HuH-7 (cell line): ENCODE data around the gene GSS.

ENCODE experiments used
- DNase-seq: peaks from one replicate; pipeline ENCODE4 v3.0.0; 2011; ENCODE audit warnings: low spot score

The GSS gene

DNA sequence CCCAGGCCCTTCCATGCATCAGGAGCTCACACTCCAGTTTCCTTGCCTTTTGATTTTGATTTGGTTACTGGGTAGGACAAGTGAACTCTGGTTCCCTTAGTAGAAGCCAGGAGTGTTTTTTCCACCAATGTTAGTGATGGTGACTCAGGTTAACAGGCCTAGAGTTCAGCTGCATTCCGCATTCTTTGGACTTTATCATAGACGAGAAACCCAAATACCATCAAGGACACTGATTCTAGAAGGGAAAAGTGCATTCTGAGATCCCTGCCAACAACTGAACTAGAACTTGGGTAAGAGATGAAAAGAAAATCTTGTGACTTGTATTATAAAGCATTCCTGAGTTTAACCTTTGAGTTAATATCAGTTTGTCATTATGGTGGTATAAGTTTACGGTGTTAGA, 8.9 kb downstream of the GSS start:
- no peak for DNase-seq

DNA sequence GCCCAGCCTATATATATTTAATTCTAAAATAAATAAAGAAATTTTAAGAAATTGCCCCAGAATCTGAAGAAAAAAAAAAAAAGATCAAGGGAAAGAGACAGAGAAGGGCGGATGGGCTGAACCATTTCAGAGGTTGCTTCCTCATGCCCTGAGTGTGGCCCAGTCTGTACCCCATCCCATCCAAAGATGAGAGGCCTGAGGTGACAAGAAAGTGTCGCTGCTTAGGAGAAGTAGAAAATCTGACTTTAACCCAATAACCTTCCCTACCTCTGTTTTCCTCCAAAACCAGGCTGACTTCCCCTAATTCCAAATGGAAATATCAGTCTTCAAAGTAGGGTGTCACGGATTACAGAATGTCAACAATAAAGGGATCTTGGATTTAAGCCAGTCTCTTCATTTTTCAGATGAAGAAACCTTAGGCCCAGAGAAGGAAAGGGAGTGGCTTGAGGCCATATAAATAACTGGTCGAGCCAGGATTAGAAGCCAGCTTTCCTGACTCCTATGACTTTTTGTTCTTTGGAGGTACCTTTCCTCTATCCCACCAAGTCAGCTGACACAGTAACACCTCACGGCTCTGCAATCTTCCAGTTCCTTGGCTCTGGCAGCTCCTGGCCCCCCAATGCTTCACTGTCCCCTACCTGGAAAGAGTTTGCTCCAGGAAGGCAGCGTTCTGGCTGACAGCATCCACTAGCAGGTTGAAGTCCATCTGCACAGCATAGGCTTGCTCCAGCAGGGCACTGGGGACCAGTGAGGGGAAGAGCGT, 10.1 kb downstream of the GSS start:
- no peak for DNase-seq

DNA sequence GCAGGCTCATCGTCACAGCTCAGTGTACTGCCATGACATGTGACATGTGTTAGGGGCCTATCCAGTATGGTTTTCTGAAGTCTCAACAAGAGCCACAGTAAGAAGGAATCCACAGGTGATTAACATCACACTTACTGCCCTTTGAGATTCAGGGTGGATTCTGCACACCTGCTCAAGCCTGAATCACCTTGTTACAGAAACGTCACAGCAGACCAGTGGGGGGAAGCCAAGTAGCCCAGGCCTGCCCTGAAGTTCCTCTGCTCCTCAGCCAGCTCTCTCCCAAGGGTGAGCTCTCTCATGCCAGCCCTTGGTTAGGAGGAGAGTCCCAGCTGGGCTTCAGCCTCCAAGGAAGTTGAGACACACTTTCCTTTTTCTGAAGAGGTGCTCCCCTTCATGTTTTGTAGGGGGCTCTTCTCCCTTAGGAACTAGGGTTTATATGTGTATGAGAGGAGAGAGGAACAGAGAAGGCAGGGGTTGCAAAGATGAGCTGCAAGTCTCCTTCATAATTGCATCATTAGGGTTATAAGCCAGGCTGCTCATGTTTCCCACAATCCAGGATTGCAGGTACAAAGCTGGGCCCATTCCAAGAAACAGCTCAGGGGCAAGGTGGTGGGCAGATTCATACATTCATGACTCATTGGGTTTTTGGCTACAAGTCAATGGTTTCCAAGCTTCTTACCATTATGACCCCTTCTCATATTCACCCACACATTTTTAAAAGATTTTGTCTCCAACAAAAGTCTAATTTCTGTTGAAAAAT, 11.6 kb downstream of the GSS start:
- DNase-seq: no peak

DNA sequence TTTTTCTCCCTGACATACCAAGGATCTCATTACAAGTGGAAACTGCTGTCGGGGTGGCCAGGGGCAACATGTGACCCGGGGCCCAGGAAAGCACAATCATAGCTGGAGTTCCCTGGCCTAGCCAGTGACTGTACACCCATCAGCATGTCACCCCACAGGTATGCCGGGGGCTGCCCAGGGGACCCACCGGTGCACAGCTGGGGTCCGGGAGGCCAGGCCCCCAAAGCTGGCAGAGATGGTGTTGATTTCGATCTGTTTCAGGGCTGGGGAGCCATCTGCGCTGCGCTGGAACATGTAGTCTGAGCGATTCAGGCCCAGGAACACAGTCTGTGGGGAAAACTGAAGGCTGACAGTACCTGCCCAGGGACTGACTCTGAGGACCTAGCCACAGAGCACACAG, 13.3 kb downstream of the GSS start:
- no peak for DNase-seq

DNA sequence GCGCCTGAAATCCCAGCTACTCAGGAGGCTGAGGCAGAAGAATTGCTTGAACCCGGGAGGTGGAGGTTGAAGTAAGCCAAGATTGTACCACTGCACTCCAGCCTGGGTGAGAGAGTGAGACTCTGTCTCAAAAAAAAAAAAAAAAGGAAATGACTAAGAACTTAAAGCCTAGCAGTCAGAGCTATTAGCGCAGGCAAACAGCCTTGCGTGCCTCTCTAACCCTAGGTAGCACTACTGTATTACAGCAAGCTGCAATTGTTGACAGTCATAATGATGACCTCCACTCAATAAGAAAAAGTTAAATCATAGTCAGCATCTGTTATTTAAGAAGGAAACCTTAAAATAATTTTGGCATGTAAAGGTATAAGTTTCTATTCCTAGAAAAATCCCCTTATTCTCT, 14.4 kb downstream of the GSS start:
- DNase-seq: no peak

DNA sequence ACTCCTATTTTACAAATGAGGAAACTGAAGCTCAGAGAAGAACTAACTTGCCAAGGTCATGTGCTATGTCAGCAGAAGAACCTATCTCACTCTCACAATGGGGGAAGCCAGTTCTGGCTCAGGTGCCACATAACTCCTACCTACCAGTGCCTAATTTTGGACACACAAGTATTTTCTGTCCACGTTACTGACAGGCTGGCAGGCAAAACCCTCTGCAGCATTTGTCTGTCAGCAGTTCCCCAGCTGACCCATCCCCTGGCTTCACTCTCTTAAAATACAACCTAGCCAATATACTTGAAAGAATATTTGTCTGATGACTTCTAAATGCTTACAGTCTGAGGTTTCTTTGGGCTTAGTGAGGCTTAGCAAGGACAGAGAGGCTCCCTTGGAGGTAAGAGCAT, 15.5 kb downstream of the GSS start:
- no peak for DNase-seq

DNA sequence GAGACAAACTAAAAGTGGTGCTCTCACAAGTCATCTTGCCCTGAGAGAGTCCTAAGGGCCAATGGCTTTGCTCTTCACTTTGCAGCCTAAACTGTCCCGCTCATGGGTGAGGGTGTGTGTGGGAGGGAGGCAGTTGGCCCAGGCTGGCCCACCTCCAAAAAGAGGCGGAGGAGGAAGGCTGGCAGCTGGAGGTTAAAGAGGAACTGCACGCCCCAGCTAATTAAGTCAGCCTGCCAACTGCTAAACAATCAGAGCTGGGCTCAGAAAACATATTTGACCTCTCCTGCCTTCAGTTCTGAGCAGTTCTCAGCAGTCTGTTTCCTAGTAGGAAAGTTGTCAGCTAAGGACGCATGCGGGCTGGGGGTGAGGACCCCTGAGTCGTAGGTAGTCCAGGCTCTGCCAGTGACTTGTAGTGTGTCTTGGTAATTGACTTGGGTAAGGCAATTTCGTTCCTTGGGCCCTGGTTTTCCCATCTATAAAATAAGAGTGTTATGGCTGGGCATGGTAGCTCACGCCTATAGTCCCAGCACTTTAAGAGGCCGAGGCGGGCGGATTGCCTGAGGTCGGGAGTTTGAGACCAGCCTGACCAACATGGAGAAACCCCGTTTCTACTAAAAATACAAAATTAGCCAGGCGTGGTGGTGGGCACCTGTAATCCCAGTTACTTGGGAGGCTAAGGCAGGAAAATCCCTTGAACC, 17.0 kb downstream of the GSS start:
- DNase-seq: no peak

DNA sequence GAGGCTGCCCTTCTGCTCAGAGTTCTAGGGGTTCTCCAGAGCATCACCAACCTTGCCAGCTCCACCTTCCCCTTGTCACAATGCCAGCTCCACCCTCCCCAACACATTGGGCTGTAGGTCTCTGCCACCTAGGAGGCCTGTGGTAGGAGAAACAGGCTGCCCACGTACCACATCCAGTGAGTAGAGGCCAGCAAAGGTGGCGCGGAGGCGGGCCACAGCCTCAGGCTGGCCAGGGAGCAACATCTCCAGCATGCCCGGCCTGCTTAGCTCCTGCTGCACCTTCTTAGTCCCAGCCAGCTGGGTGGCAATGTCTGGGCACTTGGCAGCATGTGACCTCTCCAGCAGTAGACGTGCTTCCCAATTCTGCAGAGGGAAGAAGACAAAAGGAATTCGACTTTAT, 23.8 kb downstream of the GSS start:
- no peak for DNase-seq

DNA sequence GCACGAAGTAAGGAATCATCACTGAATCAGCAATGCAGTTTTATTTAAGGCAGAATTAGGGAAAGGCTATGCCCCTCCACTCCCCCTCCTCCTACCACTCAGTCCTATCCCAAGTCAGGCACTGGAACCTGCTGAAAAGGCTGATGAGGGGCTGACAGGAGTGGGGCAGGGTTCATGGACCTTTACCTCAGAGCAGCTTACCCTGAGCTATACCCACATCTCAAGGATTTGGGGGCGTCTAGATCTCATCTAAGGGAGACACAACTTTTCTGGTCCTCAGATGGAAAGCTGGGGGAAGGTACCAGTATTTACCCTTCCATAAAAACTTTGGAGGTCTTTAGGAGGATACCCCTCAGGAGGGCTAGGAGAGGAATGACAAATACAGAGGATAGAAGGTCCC, 27.2 kb downstream of the GSS start:
- DNase-seq: no peak

DNA sequence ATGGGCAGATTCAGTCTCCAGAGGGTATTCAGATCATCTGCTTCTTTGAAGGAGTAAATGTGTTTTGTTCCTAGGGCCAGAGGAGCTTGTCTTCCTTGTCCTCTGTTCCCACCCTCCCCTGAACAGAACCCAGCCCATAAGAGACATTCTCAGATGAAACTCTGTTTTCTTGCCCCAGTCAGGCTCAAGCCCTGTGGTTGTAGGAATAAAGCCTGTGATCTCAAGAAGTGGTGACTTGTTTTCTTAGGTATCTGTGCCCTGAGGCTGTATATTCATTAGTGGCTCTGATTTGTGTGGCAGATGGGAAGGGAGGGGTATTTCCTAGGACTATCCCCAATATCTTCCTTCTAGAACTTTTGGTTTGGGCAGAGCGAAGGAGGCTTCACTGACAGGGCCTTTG, 27.9 kb downstream of the GSS start:
- no peak for DNase-seq

DNA sequence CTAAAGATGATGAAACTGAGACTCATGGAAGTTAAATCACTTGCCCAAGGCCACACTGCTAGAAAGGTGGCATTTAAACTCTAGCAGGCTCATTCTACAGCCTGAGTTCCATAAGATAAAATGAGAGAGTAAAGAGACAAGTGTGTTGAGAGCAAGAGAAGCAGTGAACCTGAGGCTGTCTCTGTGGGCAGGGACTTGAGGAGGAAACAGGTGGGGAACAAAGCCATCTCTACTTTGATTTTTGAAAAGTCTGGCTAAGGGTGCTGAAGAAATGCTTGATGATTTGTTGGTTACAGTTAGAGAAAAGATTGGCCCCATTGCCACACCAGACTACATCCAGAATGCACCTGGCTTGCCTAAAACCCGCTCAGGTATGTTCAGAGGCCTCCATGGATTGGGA, 29.0 kb downstream of the GSS start:
- DNase-seq: no peak

DNA sequence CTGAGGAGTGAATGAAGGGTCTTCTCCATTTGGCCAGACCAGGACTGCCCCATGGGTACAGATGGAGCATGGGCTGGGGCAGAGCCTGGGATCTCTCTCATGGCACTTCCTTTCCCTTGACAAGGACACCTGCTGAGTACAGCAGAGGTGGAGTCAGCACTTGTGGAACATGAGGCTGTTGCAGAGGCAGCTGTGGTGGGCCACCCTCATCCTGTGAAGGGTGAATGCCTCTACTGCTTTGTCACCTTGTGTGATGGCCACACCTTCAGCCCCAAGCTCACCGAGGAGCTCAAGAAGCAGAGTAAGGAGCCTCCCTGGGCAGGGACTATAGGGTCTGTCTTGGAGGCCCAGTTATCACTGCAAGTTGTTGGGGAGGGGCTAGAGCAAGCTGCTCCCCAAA, 29.6 kb downstream of the GSS start:
- no peak for DNase-seq

DNA sequence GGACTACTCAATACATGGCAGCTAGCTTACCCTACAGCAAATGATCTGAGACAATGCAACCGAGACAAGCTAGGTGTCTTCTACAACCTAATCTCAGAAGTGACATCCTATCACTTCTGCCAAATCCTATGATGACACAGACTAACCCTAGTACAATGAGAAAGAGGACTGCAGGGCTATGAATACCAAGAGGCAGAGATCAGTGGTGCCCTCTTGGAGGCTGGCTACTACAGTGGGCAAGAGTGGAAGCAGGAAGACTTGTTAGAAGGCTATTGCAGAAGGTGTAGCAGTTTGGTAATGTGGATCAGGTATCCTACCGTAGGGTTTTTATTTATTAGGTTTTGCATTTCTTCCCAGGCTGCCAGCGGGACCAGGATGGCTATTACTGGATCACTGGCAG, 30.3 kb downstream of the GSS start:
- DNase-seq: no peak

DNA sequence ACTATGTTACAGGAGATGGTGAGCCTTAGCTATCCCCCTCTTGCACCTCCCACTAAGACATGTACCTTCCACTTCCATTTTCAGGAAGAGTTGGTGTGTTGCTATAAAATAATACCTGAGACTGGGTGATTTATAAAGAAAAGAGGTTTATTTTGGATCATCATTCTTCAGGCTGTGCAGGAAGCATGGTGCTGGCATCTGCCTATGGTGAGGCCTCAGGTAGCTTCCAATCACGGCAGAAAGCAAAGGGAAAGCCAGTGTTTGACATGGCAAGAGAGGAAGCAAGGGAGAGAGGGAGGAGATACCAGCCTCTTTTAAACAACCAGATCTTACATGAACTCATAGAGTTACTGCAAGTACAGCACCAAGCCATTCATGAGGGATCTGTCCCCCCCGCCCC, 32.2 kb downstream of the GSS start:
- DNase-seq: no peak

DNA sequence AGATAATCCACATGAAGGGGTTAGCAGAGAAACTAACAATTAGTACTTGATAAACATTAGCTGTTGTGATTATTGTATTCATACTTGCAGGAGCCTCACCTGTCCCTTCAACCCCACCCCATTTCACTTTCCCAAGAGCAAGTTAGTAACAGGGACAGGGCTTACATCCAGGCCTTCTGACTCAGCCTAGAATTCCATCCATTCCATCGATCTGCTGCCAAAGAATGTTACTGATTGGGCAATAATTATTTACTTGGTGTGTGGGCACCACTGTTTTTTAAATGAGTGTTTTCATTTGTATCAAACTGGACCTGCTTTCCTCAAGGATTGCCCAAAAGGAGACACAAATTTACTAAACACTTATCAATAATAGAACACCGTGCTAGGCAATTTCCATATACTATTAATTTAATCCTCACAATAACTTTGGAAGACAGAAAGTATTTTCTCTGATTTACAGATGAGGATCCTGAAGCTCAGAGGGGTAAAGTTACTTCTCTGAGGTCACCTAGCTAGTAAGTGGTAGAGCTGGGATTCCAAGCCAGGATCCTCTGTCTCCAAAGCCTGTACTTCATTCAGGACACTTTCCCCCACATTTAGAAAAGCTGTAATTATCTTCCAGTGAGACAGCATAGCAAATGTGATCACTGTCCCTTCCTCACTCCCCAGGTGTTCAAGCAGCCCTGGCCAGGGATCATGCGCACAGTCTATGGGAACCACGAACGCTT, 32.8 kb downstream of the GSS start:
- no peak for DNase-seq

DNA sequence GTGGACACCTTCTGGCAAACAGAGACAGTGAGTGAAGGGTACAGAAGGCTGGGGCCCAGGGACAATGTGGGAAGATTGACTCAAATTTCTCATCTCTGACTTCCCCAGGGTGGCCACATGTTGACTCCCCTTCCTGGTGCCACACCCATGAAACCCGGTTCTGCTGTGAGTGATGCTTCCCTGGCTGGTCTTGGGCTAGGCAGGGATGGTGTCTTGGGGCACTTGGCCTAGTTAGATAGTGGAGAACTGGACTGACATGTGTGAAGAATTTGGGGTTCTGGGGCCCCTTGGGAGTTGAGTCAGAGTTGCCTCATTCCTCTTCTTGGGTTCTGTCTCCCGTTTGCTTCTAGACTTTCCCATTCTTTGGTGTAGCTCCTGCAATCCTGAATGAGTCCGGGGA, 34.2 kb downstream of the GSS start:
- DNase-seq: no peak

DNA sequence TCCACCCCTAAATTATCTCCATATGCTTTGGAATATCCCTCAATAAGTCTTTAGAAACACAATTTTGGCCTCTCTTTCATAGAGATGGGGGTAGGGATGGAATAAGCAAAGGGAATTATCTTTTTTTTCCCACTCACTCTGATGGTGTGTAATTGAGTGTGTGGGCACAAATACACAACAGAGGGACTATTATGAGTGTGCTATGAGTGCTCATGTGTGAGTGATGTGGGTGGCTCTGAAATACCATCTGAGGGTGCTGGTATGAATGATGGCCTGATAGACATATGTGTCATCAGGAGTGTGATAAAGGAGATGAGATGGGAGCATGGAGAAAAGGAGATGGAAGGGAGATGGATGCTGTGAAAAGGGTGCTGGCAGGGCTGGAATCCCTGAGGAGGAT, 35.6 kb downstream of the GSS start:
- no peak for DNase-seq

DNA sequence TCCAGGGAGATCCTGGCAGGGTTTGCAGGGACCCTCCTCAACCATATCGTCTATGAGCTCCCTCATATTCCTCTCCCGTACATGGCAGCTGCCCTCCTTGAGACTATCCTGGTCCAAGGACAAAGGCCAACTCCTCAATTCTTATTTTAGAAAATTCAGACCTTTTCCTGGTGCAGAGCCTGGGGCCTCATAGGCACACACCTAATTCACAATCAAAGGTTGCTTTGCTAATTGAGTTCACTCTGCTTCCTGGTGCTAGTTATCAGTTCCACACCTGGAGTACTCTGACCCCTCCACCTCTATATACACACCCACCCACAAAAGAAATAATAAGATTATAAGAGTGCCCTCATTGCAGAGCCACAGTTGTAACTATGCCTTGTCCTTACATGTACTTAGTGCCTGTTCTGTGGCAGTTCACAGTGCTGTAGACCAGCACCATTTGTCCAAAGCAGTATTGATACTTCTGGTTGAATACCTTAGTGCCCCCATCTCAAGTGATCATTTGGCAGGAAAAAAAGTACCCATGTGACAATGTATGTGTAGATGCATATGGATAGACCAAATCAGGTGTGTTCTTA, 38.7 kb downstream of the GSS start:
- DNase-seq: no peak

DNA sequence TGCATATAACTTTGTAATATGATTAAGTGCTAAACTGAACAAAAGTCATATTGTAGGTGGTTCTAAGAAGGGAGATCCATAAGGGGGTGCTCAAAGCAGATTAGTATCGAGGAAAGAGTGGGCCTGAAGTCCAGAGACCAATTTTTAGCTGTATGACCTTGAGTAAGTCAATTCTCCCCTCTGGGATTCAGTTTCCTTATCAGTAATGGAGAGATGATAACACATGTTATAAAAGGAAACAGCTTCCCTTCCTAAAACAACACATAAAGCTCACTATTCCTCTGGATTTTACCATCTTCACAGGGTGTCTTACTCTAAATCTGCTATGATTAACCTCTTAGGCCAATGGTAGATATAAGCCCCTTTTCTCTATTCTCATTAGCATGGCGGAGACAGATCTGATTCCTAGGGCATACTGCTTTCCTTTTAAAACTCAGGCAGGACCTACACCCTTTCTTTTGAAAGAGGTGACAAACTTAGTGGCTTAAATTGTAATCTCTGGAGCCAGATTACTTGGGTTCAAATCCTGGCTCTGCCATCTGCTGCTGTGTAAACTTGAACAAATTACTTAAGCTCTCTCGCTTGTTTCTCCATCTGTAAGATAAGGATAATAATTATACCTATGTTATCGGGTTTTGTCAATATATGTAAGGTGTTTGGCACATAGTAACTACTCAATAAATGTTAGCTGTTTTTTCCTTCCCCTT, 39.7 kb downstream of the GSS start:
- DNase-seq: no peak

DNA sequence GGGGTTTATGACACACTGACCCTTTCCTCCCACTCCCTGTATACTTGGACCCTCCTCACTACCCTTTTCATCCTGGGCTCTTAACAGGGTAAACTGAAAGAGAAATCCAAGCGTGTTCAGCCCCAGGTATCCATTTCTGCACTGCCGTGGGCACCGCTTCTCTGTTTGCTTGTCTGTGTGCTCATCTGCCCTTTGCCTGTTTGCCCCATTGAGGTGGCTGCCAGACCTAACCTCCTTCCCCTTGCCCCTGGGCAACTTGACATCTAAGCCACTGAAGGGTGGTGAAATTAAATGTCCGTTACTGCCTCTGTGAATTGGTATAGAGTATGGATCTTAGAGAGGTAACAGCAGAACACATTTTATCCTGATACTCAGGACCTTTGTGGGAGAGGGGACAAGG, 40.5 kb downstream of the GSS start:
- no peak for DNase-seq

DNA sequence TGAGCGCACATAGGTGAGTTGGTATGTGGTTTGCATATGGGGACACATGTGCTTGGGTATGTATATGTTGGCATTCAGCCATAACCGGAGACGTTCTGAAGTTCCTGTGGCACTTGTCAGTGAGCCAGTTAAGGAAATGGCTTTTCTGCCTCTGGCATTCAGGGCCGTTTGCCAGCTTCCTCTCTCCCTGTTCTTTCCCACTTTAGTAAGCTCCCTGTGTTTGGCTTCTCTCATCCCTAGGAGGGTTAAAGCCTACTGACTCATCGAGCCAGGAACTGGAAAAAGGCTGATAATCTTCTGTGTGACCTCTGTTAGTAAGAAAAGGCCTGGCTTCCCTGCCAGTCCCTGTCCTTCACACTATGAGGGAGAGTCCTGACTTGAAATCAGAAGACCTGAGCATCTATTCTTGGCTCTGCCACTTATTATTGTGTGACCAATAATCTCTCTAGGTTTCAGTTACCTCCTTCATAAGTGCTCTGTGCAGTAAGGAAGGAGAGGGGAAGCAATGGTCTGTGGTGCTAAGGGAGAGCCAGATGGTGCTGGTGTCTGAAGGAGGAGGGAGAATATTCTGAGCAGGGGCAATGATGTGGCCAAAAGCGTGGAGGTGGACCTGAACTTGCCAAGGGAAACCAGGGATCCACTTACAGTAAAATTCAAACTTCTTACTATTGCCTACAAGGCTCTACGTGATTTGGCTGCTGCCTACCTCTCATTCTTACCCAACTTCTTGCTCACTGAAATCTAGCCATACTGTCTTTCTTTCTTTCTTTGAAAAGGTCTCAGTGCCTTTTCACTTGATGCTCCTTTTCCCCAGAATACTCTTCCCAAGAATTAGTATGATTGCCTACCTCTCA, 47.8 kb downstream of the GSS start:
- DNase-seq: no peak
